22Rv1 (cell line): ENCODE measurements around the gene RNF175.

Source experiments
- ZFX ChIP-seq: fragments of 450-650 bp; IDR thresholded peaks from 2 replicates; pipeline ENCODE4 v1.6.1; 2017; ENCODE audit warnings: antibody characterized with exemption, borderline replicate concordance
- TF ChIP-seq, protein P1 (sequence below): fragments of 450-650 bp; IDR thresholded peaks from 2 replicates; pipeline ENCODE4 v1.5.1; 2017; ENCODE audit warnings: mild to moderate bottlenecking

GRCh38 chr4:153787575-153787974 is 27.8 kb upstream of the RNF175 start:
- TF ChIP-seq, protein P1, sequence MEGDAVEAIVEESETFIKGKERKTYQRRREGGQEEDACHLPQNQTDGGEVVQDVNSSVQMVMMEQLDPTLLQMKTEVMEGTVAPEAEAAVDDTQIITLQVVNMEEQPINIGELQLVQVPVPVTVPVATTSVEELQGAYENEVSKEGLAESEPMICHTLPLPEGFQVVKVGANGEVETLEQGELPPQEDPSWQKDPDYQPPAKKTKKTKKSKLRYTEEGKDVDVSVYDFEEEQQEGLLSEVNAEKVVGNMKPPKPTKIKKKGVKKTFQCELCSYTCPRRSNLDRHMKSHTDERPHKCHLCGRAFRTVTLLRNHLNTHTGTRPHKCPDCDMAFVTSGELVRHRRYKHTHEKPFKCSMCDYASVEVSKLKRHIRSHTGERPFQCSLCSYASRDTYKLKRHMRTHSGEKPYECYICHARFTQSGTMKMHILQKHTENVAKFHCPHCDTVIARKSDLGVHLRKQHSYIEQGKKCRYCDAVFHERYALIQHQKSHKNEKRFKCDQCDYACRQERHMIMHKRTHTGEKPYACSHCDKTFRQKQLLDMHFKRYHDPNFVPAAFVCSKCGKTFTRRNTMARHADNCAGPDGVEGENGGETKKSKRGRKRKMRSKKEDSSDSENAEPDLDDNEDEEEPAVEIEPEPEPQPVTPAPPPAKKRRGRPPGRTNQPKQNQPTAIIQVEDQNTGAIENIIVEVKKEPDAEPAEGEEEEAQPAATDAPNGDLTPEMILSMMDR: no peak
- no peak for TF ChIP-seq ZFX
